GM12878 (cell line): ENCODE data around the gene ATP10A. TPM values are rescaled to one million over a fixed set of nuclear protein-coding genes. Genes with fewer than 3 reads are reported as not detected.

Experiments used
- ATF7 ChIP-seq: fragments of 450-650 bp; IDR thresholded peaks from 2 replicates; pipeline ENCODE4 v1.6.1; 2016; ENCODE audit warnings: low read depth, mild to moderate bottlenecking
- BMI1 ChIP-seq: fragments of 450-650 bp; IDR thresholded peaks from 2 replicates; pipeline ENCODE4 v1.6.1; 2016; ENCODE audit warnings: mild to moderate bottlenecking, moderate library complexity, borderline replicate concordance
- CHD1 ChIP-seq: IDR thresholded peaks from 2 replicates; pipeline ENCODE4 v1.6.1; 2012; ENCODE audit warnings: low read depth, low read length, improper control_type of control experiment
- EP300 ChIP-seq, 2 experiments: fragments of 150-350 bp in 1 of 2; IDR thresholded peaks; 2 replicates each; pipeline ENCODE4 v1.6.1; 2011 to 2012; ENCODE audit warnings: low read depth in 2 of 2, low read length in 2 of 2, borderline replicate concordance in 1 of 2, improper control_type of control experiment in 1 of 2, inconsistent platforms in 1 of 2; ENCODE audit not compliant: control insufficient read depth in 1 of 2
- FOXK2 ChIP-seq: fragments of 450-650 bp; IDR thresholded peaks from 2 replicates; pipeline ENCODE4 v1.6.1; 2017; ENCODE audit warnings: mild to moderate bottlenecking, moderate library complexity
- IKZF1 ChIP-seq: fragments of 450-650 bp; conservative IDR thresholded peaks from 2 replicates; pipeline ENCODE4 v1.6.1; 2017; ENCODE audit warnings: antibody characterized with exemption, mild to moderate bottlenecking
- IKZF2 ChIP-seq, 2 experiments: fragments of 450-650 bp; IDR thresholded peaks; 2 replicates each; pipeline ENCODE4 v1.6.1; 2017; ENCODE audit warnings: mild to moderate bottlenecking in 2 of 2, moderate library complexity in 2 of 2
- IRF4 ChIP-seq: IDR thresholded peaks from 2 replicates; pipeline ENCODE4 v1.6.1; 2011; ENCODE audit warnings: low read depth, low read length
- MTA2 ChIP-seq: fragments of 450-650 bp; IDR thresholded peaks from 2 replicates; pipeline ENCODE4 v1.6.1; 2016; ENCODE audit warnings: low read depth, mild to moderate bottlenecking, moderate library complexity
- NFYA ChIP-seq: IDR thresholded peaks from 2 replicates; pipeline ENCODE4 v1.6.1; 2011; ENCODE audit warnings: low read depth, mild to moderate bottlenecking, low read length, improper control_type of control experiment, borderline replicate concordance
- RAD21 ChIP-seq: IDR thresholded peaks from 2 replicates; pipeline ENCODE4 v1.6.1; 2011; ENCODE audit warnings: mild to moderate bottlenecking, low read depth, low read length, moderate library complexity; ENCODE audit not compliant: insufficient read depth
- RAD51 ChIP-seq: fragments of 450-650 bp; IDR thresholded peaks from 2 replicates; pipeline ENCODE4 v1.6.1; 2016; ENCODE audit warnings: moderate library complexity, mild to moderate bottlenecking, inconsistent platforms
- RB1 ChIP-seq: fragments of 450-650 bp; formaldehyde crosslinking; IDR thresholded peaks from 2 replicates; pipeline ENCODE4 v1.6.1; 2017; ENCODE audit warnings: mild to moderate bottlenecking, borderline replicate concordance
- RBBP5 ChIP-seq: fragments of 200-600 bp; sonication (generic); conservative IDR thresholded peaks from 2 replicates; pipeline ENCODE4 v1.6.1; 2016
- SIN3A ChIP-seq: IDR thresholded peaks from 2 replicates; pipeline ENCODE4 v1.6.1; 2012; ENCODE audit warnings: low read depth, low read length, improper control_type of control experiment
- TCF12 ChIP-seq: IDR thresholded peaks from 2 replicates; pipeline ENCODE4 v1.6.1; 2011; ENCODE audit warnings: low read depth, mild to moderate bottlenecking, low read length
- polyA plus RNA-seq, 11 experiments: library from polyadenylated mRNA; depleted of rRNA in 4 of 11; unstranded in 6 of 11; stranded (reverse) in 5 of 11; fragments of >200 nt; fragmentation: Nextera tagmentation in 4 of 11; fragmentation: Illumina TruSeq in 1 of 11; extraction: Ambion mirVana in 4 of 11; extraction: Trizol in 1 of 11; gene quantifications; 1 replicate in 1 of 11; 2 replicates in 10 of 11; pipeline versions ENCODE4 v1.2.1 to v1.2.3, GENCODE V29; 2011 to 2016; ENCODE audit warnings: inconsistent platforms in 2 of 11, missing spikeins in 2 of 11, low read depth in 1 of 11
- total RNA-seq, 4 experiments: library from RNA; depleted of rRNA in 3 of 4; stranded (reverse); fragments of >200 nt in 3 of 4; fragmentation: Illumina TruSeq in 1 of 4; extraction: Trizol in 1 of 4; gene quantifications; 2 replicates each; pipeline versions ENCODE4 v1.2.1 to v1.2.3, GENCODE V29; 2013 to 2021
- TF ChIP-seq, protein P1 (sequence below): fragments of 450-650 bp; IDR thresholded peaks from 2 replicates; pipeline ENCODE4 v1.6.1; 2014; ENCODE audit warnings: mild to moderate bottlenecking
- TF ChIP-seq, protein P2 (sequence below), 3 experiments: IDR thresholded peaks in 2 of 3; conservative IDR thresholded peaks in 1 of 3; 2 replicates each; pipeline ENCODE4 v1.5.1; 2011; ENCODE audit warnings: low read depth in 3 of 3, low read length in 3 of 3, mild to moderate bottlenecking in 3 of 3, control low read depth in 2 of 3, moderate library complexity in 2 of 3, inconsistent platforms in 1 of 3, mixed read lengths in 1 of 3; ENCODE audit not compliant: control insufficient read depth in 2 of 3, insufficient read depth in 1 of 3; ENCODE audit errors: extremely low read depth in 1 of 3
- TF ChIP-seq, protein P3 (sequence below): IDR thresholded peaks from 2 replicates; pipeline ENCODE4 v1.6.1; 2012; ENCODE audit warnings: low read depth, low read length, improper control_type of control experiment
- TF ChIP-seq, protein P4 (sequence below): IDR thresholded peaks from 2 replicates; pipeline ENCODE4 v1.6.1; 2012; ENCODE audit warnings: low read depth, low read length, improper control_type of control experiment
- TF ChIP-seq, protein P5 (sequence below): fragments of 450-650 bp; formaldehyde crosslinking; IDR thresholded peaks from 2 replicates; pipeline ENCODE4 v1.5.0; 2022; ENCODE audit warnings: mild to moderate bottlenecking, missing genetic modification characterization

Gene ATP10A
- total and polyA plus RNA-seq, 10 of the 15 experiments (the other 5 are each of a cell fraction or from before 2014, with no cell fraction given), result 0.04 to 1.5 (median 0.31) TPM; not detected in 2

DNA sequence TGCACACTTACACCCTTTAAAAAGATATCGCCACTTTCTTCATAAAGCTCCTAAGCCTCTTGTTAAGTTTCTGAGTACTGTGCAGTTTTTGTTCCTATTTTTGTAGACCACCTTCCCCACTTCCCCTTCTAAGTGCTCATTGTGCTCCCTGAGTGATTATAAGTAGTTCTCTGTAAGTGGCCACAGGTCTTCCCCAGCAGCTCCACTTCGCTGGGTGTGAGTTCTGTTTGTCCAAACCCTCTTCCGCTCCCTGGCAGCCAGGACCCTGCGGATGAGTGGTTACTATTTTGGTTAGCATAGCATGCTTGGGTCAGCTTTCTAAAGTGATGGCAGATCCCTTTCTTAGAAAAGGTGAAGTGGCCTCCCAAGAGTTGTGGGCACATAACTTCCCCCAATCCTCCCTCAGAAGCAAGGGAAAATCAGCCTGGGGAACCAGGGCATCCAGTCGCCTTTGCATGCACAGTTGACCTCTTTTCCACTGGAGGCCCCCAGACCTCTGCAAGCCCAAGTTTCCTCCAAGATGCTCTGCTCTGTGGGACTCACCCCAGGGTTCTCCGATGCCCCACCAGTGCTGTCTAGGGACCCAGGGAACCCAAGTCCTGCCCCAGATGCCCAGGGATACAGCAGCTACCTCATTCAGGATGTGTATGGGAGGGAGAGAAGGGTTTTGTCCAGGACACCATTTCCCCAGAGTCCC lies 69.6 kb downstream of the ATP10A start (continued):
- no peak for TF ChIP-seq RB1
- TF ChIP-seq IKZF1, result peak; percentile 32; the same call in 1 of the 2 replicates
- peak; percentile 77 to 81 for TF ChIP-seq IKZF2 (IDR thresholded peaks at IDR 0.05)
- TF ChIP-seq ATF7, result no peak
- TF ChIP-seq, protein P1, sequence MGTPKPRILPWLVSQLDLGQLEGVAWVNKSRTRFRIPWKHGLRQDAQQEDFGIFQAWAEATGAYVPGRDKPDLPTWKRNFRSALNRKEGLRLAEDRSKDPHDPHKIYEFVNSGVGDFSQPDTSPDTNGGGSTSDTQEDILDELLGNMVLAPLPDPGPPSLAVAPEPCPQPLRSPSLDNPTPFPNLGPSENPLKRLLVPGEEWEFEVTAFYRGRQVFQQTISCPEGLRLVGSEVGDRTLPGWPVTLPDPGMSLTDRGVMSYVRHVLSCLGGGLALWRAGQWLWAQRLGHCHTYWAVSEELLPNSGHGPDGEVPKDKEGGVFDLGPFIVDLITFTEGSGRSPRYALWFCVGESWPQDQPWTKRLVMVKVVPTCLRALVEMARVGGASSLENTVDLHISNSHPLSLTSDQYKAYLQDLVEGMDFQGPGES, result no peak
- no peak for TF ChIP-seq RAD51
- no peak for TF ChIP-seq NFYA
- TF ChIP-seq, protein P2, sequence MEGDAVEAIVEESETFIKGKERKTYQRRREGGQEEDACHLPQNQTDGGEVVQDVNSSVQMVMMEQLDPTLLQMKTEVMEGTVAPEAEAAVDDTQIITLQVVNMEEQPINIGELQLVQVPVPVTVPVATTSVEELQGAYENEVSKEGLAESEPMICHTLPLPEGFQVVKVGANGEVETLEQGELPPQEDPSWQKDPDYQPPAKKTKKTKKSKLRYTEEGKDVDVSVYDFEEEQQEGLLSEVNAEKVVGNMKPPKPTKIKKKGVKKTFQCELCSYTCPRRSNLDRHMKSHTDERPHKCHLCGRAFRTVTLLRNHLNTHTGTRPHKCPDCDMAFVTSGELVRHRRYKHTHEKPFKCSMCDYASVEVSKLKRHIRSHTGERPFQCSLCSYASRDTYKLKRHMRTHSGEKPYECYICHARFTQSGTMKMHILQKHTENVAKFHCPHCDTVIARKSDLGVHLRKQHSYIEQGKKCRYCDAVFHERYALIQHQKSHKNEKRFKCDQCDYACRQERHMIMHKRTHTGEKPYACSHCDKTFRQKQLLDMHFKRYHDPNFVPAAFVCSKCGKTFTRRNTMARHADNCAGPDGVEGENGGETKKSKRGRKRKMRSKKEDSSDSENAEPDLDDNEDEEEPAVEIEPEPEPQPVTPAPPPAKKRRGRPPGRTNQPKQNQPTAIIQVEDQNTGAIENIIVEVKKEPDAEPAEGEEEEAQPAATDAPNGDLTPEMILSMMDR (IDR thresholded peaks at IDR 0.05 in 2 of 3, conservative IDR thresholded peaks at IDR 0.05 in 1 of 3; ENCODE audit: control insufficient read depth in 2 of 3, extremely low read depth in 1 of 3, insufficient read depth in 1 of 3, low read depth in 3 of 3, low read length in 3 of 3), result no peak
- no peak for TF ChIP-seq TCF12
- TF ChIP-seq, protein P3, sequence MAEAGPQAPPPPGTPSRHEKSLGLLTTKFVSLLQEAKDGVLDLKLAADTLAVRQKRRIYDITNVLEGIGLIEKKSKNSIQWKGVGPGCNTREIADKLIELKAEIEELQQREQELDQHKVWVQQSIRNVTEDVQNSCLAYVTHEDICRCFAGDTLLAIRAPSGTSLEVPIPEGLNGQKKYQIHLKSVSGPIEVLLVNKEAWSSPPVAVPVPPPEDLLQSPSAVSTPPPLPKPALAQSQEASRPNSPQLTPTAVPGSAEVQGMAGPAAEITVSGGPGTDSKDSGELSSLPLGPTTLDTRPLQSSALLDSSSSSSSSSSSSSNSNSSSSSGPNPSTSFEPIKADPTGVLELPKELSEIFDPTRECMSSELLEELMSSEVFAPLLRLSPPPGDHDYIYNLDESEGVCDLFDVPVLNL, result no peak
- TF ChIP-seq FOXK2, result no peak
- no peak for TF ChIP-seq BMI1
- no peak for TF ChIP-seq CHD1
- TF ChIP-seq RBBP5, result no peak
- TF ChIP-seq RAD21, result no peak
- peak; percentile 70; the same call in 1 of the 2 replicates for TF ChIP-seq MTA2
- TF ChIP-seq SIN3A, result no peak
- TF ChIP-seq IRF4, result no peak
- TF ChIP-seq, protein P4, sequence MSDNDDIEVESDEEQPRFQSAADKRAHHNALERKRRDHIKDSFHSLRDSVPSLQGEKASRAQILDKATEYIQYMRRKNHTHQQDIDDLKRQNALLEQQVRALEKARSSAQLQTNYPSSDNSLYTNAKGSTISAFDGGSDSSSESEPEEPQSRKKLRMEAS, result no peak
- peak; percentile 62 to 86 for TF ChIP-seq EP300 (IDR thresholded peaks at IDR 0.05; ENCODE audit: borderline replicate concordance in 1 of 2, control insufficient read depth in 1 of 2, low read depth in 2 of 2, low read length in 2 of 2)
- TF ChIP-seq, protein P5, sequence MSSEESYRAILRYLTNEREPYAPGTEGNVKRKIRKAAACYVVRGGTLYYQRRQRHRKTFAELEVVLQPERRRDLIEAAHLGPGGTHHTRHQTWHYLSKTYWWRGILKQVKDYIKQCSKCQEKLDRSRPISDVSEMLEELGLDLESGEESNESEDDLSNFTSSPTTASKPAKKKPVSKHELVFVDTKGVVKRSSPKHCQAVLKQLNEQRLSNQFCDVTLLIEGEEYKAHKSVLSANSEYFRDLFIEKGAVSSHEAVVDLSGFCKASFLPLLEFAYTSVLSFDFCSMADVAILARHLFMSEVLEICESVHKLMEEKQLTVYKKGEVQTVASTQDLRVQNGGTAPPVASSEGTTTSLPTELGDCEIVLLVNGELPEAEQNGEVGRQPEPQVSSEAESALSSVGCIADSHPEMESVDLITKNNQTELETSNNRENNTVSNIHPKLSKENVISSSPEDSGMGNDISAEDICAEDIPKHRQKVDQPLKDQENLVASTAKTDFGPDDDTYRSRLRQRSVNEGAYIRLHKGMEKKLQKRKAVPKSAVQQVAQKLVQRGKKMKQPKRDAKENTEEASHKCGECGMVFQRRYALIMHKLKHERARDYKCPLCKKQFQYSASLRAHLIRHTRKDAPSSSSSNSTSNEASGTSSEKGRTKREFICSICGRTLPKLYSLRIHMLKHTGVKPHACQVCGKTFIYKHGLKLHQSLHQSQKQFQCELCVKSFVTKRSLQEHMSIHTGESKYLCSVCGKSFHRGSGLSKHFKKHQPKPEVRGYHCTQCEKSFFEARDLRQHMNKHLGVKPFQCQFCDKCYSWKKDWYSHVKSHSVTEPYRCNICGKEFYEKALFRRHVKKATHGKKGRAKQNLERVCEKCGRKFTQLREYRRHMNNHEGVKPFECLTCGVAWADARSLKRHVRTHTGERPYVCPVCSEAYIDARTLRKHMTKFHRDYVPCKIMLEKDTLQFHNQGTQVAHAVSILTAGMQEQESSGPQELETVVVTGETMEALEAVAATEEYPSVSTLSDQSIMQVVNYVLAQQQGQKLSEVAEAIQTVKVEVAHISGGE (CRISPR knock-in tag), result no peak
